Thoracic aorta (tissue), 2 donors: Measurements from ENCODE around the gene ENG. TPM values are rescaled to one million over a fixed set of nuclear protein-coding genes. Genes with fewer than 3 reads are reported as not detected.
A peak's percentile ranks its signal among the peaks of the same experiment; 100 is the strongest.

Experiments
- ATAC-seq: fragments of 150-250 bp; one replicate; pipeline ENCODE4 v1.8.0; 2017; ENCODE audit warnings: low read depth; ENCODE audit not compliant: insufficient number of reproducible peaks, low FRiP score
- DNase-seq: peaks from one replicate; pipeline ENCODE4 v3.0.0-alpha.2; 2020; ENCODE audit warnings: low spot score
- H3K27ac ChIP-seq, 2 donors: fragments of 200-600 bp; sonication (generic); 1 replicate in 1 of 2; 2 replicates in 1 of 2; pipeline ENCODE4 v1.5.1; 2016; ENCODE audit warnings: mild to moderate bottlenecking in 2 of 2, moderate library complexity in 2 of 2
- H3K27me3 ChIP-seq: fragments of 200-600 bp; sonication (generic); replicated peaks from 2 replicates; pipeline ENCODE4 v1.6.0; 2016; ENCODE audit warnings: mild to moderate bottlenecking; ENCODE audit not compliant: insufficient read depth
- H3K36me3 ChIP-seq: fragments of 200-600 bp; sonication (generic); one replicate; pipeline ENCODE4 v1.5.1; 2016
- H3K4me1 ChIP-seq, 2 donors: fragments of 200-600 bp; sonication (generic); 1 replicate in 1 of 2; 2 replicates in 1 of 2; pipeline versions ENCODE4 v1.5.1 to v1.6.0; 2016; ENCODE audit warnings: low read depth in 2 of 2, mild to moderate bottlenecking in 1 of 2; ENCODE audit not compliant: control insufficient read depth in 1 of 2
- H3K4me3 ChIP-seq: fragments of 200-600 bp; sonication (generic); 2 replicates; pipeline ENCODE4 v1.5.1; 2016; ENCODE audit warnings: mild to moderate bottlenecking
- H3K9me3 ChIP-seq: fragments of 200-600 bp; sonication (generic); 2 replicates; pipeline ENCODE4 v1.5.1; 2016
- CTCF ChIP-seq: fragments of 200-600 bp; sonication (generic); IDR thresholded peaks from one replicate; pipeline ENCODE4 v1.5.1; 2019; ENCODE audit warnings: antibody characterized with exemption
- total RNA-seq, 2 donors: library from RNA; depleted of rRNA; stranded (reverse); fragments of >200 nt; gene quantifications; one replicate each; pipeline versions ENCODE4 v1.1.0 to v1.2.3, GENCODE V29; 2016

The ENG gene
- total RNA-seq, 2 donors from 2014 or later, result 239 to 268 TPM

- no peaks in the 10 kb centered on the region for H3K27me3 ChIP-seq
- no peaks in the 10 kb centered on the region for H3K9me3 ChIP-seq
- no peak overlapping the region for H3K4me3 ChIP-seq
- no peak for TF ChIP-seq CTCF
- H3K27ac ChIP-seq, result peak overlapping the region; percentile 92 to 95
- H3K36me3 ChIP-seq, result no peaks in the 10 kb centered on the region
- H3K4me1 ChIP-seq, result peaks cover 51 to 96% of the 10 kb centered on the region in 2 donors
- ATAC-seq, result no peak
- no peak for DNase-seq
These were observed 2.8 kb upstream of the ENG start for GRCh38 chr9:127857278-127857677.

- ATAC-seq, result no peak
- Histone ChIP-seq H3K27ac (peak overlapping the region; percentile 92 to 95), H3K4me1 (peaks cover 48 to 96% of the 10 kb centered on the region in 2 donors)
These were observed 2.3 kb upstream of the ENG start for GRCh38 chr9:127856729-127857116.

DNA sequence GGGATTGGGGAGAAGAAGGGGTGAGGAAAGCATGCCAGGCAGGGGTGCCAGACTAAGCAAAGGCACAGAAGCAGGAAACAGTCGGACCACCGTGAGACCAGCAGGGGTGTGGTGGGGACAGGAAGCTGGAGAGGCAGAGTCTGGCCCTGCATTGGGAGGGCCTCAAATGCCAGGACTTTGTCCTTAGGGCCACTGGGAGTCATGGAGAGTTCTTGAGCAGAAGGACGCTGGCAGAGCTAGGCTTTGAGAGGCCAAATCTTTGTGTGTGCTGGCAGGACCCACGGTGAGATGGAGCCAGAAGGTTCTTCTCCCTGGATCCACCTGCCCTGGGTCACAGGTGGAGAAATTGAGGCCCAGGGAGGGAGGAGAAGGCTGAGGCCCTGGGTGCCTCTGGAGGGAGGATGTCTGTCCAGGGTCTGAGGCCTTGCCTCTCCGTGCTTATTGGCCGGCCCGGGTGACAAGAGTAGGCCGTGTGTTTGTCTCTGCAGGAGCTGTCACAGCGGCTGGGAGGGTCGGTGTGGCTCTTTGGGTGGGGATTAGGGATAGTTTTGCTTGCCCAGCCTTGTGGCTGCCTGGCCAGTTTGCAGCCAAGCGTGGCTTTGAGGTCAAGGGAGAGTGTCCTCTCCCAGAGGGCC is 1.8 kb upstream of the ENG start:
- no peak for ATAC-seq
- DNase-seq, result no peak
- H3K4me3 ChIP-seq, result no peak overlapping the region
- peak overlapping the region; percentile 92 to 95 for H3K27ac ChIP-seq
- no peak for TF ChIP-seq CTCF
- H3K36me3 ChIP-seq, result no peaks in the 10 kb centered on the region
- peaks cover 50 to 96% of the 10 kb centered on the region in 2 donors for H3K4me1 ChIP-seq
- H3K9me3 ChIP-seq, result no peaks in the 10 kb centered on the region
- no peaks in the 10 kb centered on the region for H3K27me3 ChIP-seq

More at GRCh38 chr9:127856729-127857116, 2.3 kb upstream of the ENG start:
- no peak for TF ChIP-seq CTCF
- Histone ChIP-seq H3K4me3 (no peak overlapping the region), H3K36me3 (no peaks in the 10 kb centered on the region), H3K27me3 (no peaks in the 10 kb centered on the region), H3K9me3 (no peaks in the 10 kb centered on the region)
- no peak for DNase-seq

DNA sequence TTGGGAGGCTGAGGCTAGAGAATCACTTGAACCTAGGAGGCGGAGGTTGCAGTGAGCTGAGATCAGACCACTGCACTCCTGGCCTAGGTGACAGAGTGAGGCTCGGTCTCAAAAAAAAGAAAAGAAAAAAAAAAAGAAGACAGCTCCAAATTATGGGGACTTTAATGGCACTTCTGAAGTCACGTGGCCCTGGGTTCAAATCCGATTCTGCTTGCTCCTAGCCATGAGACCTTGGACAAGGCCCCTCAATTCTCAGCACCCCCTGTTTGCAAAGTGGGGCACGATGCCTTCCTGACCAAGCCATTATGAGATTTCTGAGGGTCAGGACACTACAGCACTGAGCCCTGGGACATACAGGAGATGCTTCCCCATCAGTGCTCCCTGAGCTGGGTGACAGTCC is 1.1 kb upstream of the ENG start:
- no peak overlapping the region for H3K4me3 ChIP-seq
- no peak for TF ChIP-seq CTCF
- no peaks in the 10 kb centered on the region for H3K27me3 ChIP-seq
- H3K4me1 ChIP-seq, result peaks cover 53 to 96% of the 10 kb centered on the region in 2 donors
- H3K9me3 ChIP-seq, result no peaks in the 10 kb centered on the region
- peak overlapping the region; percentile 92 to 95 for H3K27ac ChIP-seq
- no peak for ATAC-seq
- DNase-seq, result no peak
- peaks cover 2% of the 10 kb centered on the region for H3K36me3 ChIP-seq

DNA sequence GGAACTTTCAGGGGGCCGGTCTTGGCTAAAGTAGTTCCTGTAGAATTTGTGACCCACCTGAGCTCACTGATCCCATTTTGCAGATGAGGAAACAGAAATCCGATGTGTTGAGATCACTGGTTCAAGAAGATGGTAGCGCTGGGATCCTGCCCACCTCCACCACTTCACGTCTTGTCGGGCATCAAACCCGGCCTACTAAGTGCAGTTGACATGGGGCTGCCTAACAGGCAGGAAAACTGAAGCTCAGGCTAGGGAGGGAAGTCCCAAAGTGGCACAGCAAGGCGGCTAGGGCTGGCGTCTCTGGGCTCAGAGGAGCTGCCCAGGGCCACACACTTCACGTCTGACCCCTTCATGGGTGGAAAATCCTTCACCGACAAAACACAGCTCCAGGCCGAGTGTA is 502 bp upstream of the ENG start:
- Histone ChIP-seq H3K4me3 (peak overlapping the region; percentile 91), H3K27ac (peak overlapping the region; percentile 92 to 95), H3K36me3 (peaks cover 5% of the 10 kb centered on the region), H3K4me1 (peaks cover 53 to 96% of the 10 kb centered on the region in 2 donors), H3K9me3 (no peaks in the 10 kb centered on the region), H3K27me3 (no peaks in the 10 kb centered on the region)
- TF ChIP-seq CTCF, result no peak
- DNase-seq (no peak), ATAC-seq (no peak)
